Adipose tissue (tissue), 3 donors: ENCODE data around the gene ENTPD3. TPM values are rescaled to one million over a fixed set of nuclear protein-coding genes. Genes with fewer than 3 reads are reported as not detected.

Experiments
- polyA plus RNA-seq, 3 donors: library from polyadenylated mRNA; stranded (reverse); fragments of 200-250 nt; gene quantifications; one replicate each; pipeline ENCODE4 v1.2.3, GENCODE V29; 2013
- donor health status: healthy with polysubstance abuse.
- donor health status: Bipolar disorder and iron deficiency.
- donor health status: healthy.

Gene ENTPD3
- polyA plus RNA-seq, 3 donors: 1.6 to 10.4 (median 1.7) TPM

Other genes with a start within 250 kb of the ENTPD3 start
- 100 to 1,000 TPM in 1 of 3 donors, 10 to 100 TPM in 2; 41.9 to 115 (median 91.3) TPM for gene EIF1B, start 77.5 kb upstream of the ENTPD3 start, polyA plus RNA-seq
- gene RPL14, start 70.2 kb downstream of the ENTPD3 start, polyA plus RNA-seq: 1,000 to 10,000 TPM; 1,171 to 1,861 (median 1,277) TPM
- 1 to 10 TPM; 1.0 to 1.6 (median 1.3) TPM for gene ZNF619, start 89.9 kb downstream of the ENTPD3 start, polyA plus RNA-seq
- 1 to 10 TPM; 1.3 to 1.7 (median 1.3) TPM for gene ZNF620, start 118.9 kb downstream of the ENTPD3 start, polyA plus RNA-seq
- 10 to 100 TPM in 1 of 3 donors, 1 to 10 TPM in 2; 4.5 to 11.2 (median 8.1) TPM for gene ZNF621, start 137.8 kb downstream of the ENTPD3 start, polyA plus RNA-seq